GM12878 (cell line): ENCODE data around the gene AIP. TPM values are rescaled to one million over a fixed set of nuclear protein-coding genes. Genes with fewer than 3 reads are reported as not detected.
A peak's percentile ranks its signal among the peaks of the same experiment; 100 is the strongest.

Experiments used
- ATAC-seq: fragments of 200-7000 bp; cut with Tn5 transposase; 3 replicates; pipeline ENCODE4 v1.9.1; 2020; ENCODE audit warnings: mild to moderate bottlenecking, moderate library complexity
- BruUV-seq: library from RNA; stranded (reverse); fragments of 400-500 nt; replicated peaks from 2 replicates; lab custom pipeline; 2021; lab: Mats Ljungman, UMichigan
- CTCF ChIA-PET: fragments of 300-600 bp; sonication (Branson Sonifier 250); formaldehyde crosslinking; extraction: SDS; loops from one replicate; lab custom pipeline; 2021; ENCODE audit warnings: inconsistent platforms; lab: Yijun Ruan, JAX
- POLR2A ChIA-PET: fragments of 350-600 bp; formaldehyde crosslinking; extraction: SDS; loops from one replicate; lab custom pipeline; 2021; ENCODE audit warnings: inconsistent platforms; lab: Charles Lee
- RAD21 ChIA-PET: fragments of 300-600 bp; sonication (Branson Sonifier 250); formaldehyde crosslinking; loops from one replicate; lab custom pipeline; 2023; ENCODE audit warnings: antibody characterized with exemption; ENCODE audit not compliant: unreplicated experiment; lab: Charles Lee
- SMC1A ChIA-PET: fragments of 300-600 bp; sonication (Branson Sonifier 250); formaldehyde crosslinking; loops from one replicate; lab custom pipeline; 2023; ENCODE audit not compliant: unreplicated experiment, uncharacterized antibody; lab: Charles Lee
- DNase-seq: peaks from one replicate; pipeline ENCODE4 v3.0.0-alpha.2; 2011; ENCODE audit warnings: low read depth, low spot score
- FAIRE-seq: peaks from 3 replicates; lab custom pipeline; 2011; peaks lifted over from hg19 to GRCh38; lab: Jason Lieb, UNC
- H2AFZ ChIP-seq: 2 replicates; pipeline ENCODE4 v1.6.0; 2011; ENCODE audit warnings: low read depth, low read length, control low read depth; ENCODE audit not compliant: control insufficient read depth
- H3K27ac ChIP-seq: 2 replicates; pipeline ENCODE4 v1.5.1; 2011; ENCODE audit warnings: control low read depth; ENCODE audit not compliant: control insufficient read depth, insufficient read depth
- H3K27me3 ChIP-seq, 2 experiments: replicated peaks in 1 of 2; 2 replicates each; pipeline versions ENCODE4 v1.6.0 to v1.6.1; 2011; ENCODE audit warnings: low read length in 1 of 2; ENCODE audit not compliant: control insufficient read depth in 2 of 2, insufficient read depth in 2 of 2
- H3K36me3 ChIP-seq, 2 experiments: 2 replicates each; pipeline ENCODE4 v1.5.1; 2011; ENCODE audit warnings: low read length in 1 of 2; ENCODE audit not compliant: control insufficient read depth in 2 of 2, insufficient read depth in 2 of 2
- H3K4me1 ChIP-seq: 2 replicates; pipeline ENCODE4 v1.6.1; 2011; ENCODE audit warnings: mild to moderate bottlenecking, low read length, moderate library complexity, mixed read lengths; ENCODE audit not compliant: control insufficient read depth, insufficient read depth
- H3K4me2 ChIP-seq: 2 replicates; pipeline ENCODE4 v1.6.0; 2011; ENCODE audit warnings: control low read depth; ENCODE audit not compliant: control insufficient read depth, insufficient read depth
- H3K4me3 ChIP-seq: fragments of 200-600 bp; sonication (generic); 2 replicates; pipeline ENCODE4 v1.5.1; 2016
- H3K79me2 ChIP-seq: 2 replicates; pipeline ENCODE4 v1.6.0; 2011; ENCODE audit warnings: low read length; ENCODE audit not compliant: control insufficient read depth, insufficient read depth
- H3K9ac ChIP-seq: 2 replicates; pipeline ENCODE4 v1.8.0; 2011; ENCODE audit warnings: low read length, control low read depth, mixed read lengths; ENCODE audit not compliant: control insufficient read depth, insufficient read depth
- H3K9me3 ChIP-seq: replicated peaks from 3 replicates; pipeline ENCODE4 v1.5.1; 2011; ENCODE audit warnings: mild to moderate bottlenecking, low read length; ENCODE audit not compliant: control insufficient read depth, insufficient read depth
- H4K20me1 ChIP-seq: 2 replicates; pipeline ENCODE4 v1.6.0; 2011; ENCODE audit not compliant: control insufficient read depth, insufficient read depth
- EED ChIP-seq: sonication (generic); IDR thresholded peaks from 2 replicates; pipeline ENCODE4 v1.6.1; 2016; ENCODE audit warnings: antibody characterized with exemption, low read depth
- FOXK2 ChIP-seq: fragments of 450-650 bp; IDR thresholded peaks from 2 replicates; pipeline ENCODE4 v1.6.1; 2017; ENCODE audit warnings: mild to moderate bottlenecking, moderate library complexity
- IKZF1 ChIP-seq: fragments of 450-650 bp; conservative IDR thresholded peaks from 2 replicates; pipeline ENCODE4 v1.6.1; 2017; ENCODE audit warnings: antibody characterized with exemption, mild to moderate bottlenecking
- MLLT1 ChIP-seq: fragments of 450-650 bp; IDR thresholded peaks from 2 replicates; pipeline ENCODE4 v1.6.1; 2016; ENCODE audit warnings: mild to moderate bottlenecking
- POLR2A ChIP-seq: IDR thresholded peaks from 2 replicates; pipeline ENCODE4 v1.6.1; 2011; ENCODE audit warnings: low read depth, mild to moderate bottlenecking, low read length
- POLR2AphosphoS2 ChIP-seq: IDR thresholded peaks from 2 replicates; pipeline ENCODE4 v1.6.1; 2011; ENCODE audit warnings: low read depth, mild to moderate bottlenecking, low read length, improper control_type of control experiment, moderate library complexity
- TARDBP ChIP-seq: IDR thresholded peaks from 2 replicates; pipeline ENCODE4 v1.6.1; 2016; ENCODE audit warnings: borderline replicate concordance
- WRNIP1 ChIP-seq: IDR thresholded peaks from 2 replicates; pipeline ENCODE4 v1.6.1; 2011; ENCODE audit warnings: low read depth, low read length, improper control_type of control experiment, borderline replicate concordance
- WGBS: methylation state at CpG from one replicate; pipeline ENCODE4 v1.1.6; 2016; ENCODE audit warnings: low lambda C conversion rate; ENCODE audit not compliant: insufficient replicate concordance, insufficient coverage; ENCODE audit errors: missing lambda C conversion rate; 5-methylcytosine and 5-hydroxymethylcytosine counted together
- in situ Hi-C: fragments of 300-500 bp; cut with MboI; formaldehyde crosslinking; loops from 9 replicates; pipeline ENCODE4 v1.14.3; 2018; ENCODE audit warnings: mixed read lengths
- intact Hi-C: fragments of 100-400 bp; cut with micrococcal nuclease; formaldehyde crosslinking; loops from one replicate; pipeline ENCODE4 v1.14.2; 2022; ENCODE audit not compliant: unreplicated experiment
- polyA plus RNA-seq, 11 experiments: library from polyadenylated mRNA; depleted of rRNA in 4 of 11; unstranded in 6 of 11; stranded (reverse) in 5 of 11; fragments of >200 nt; fragmentation: Nextera tagmentation in 4 of 11; fragmentation: Illumina TruSeq in 1 of 11; extraction: Ambion mirVana in 4 of 11; extraction: Trizol in 1 of 11; gene quantifications; 1 replicate in 1 of 11; 2 replicates in 10 of 11; pipeline versions ENCODE4 v1.2.1 to v1.2.3, GENCODE V29; 2011 to 2016; ENCODE audit warnings: inconsistent platforms in 2 of 11, missing spikeins in 2 of 11, low read depth in 1 of 11
- total RNA-seq, 4 experiments: library from RNA; depleted of rRNA in 3 of 4; stranded (reverse); fragments of >200 nt in 3 of 4; fragmentation: Illumina TruSeq in 1 of 4; extraction: Trizol in 1 of 4; gene quantifications; 2 replicates each; pipeline versions ENCODE4 v1.2.1 to v1.2.3, GENCODE V29; 2013 to 2021

Gene AIP
- total and polyA plus RNA-seq, 10 of the 15 experiments (the other 5 are each of a cell fraction or from before 2014, with no cell fraction given), result 12.6 to 164 (median 104) TPM

- Histone ChIP-seq H3K27ac (peak overlapping the region; percentile 17; the same call in 1 of the 2 replicates), H3K27me3 (no peaks in the 10 kb centered on the region), H3K36me3 (peaks cover 0 to 1% of the 10 kb centered on the region in 2 experiments; a peak in 2 of 4 replicates), H2AFZ (no peak overlapping the region), H3K4me3 (peak overlapping the region; percentile 76; the same call in 1 of the 2 replicates), H3K4me1 (peaks cover 43% of the 10 kb centered on the region), H3K9me3 (no peaks in the 10 kb centered on the region), H3K79me2 (peaks cover 26% of the 10 kb centered on the region), H3K4me2 (peak overlapping the region; percentile 26; the same call in 1 of the 2 replicates), H3K9ac (peak overlapping the region; percentile 5; the same call in 1 of the 2 replicates), H4K20me1 (no peaks in the 10 kb centered on the region)
- 55% methylated on average over 38 of the region's 45 CpGs for WGBS
- ChIA-PET RAD21 (interaction anchor here (0.6 to 1.6 kb wide), 5 partner anchors 15 to 864 kb away, joined by 3 to 4 read pairs (median 3); partner anchors contain the start of genes PPP1CA and TBC1D10C), SMC1A (no interaction called here), CTCF (interaction anchor here (1.2 kb wide), 1 partner anchor 37 kb away, joined by 3 read pairs; no protein-coding TSS in a partner anchor), POLR2A (interaction anchor here (0.6 to 1.2 kb wide), 5 partner anchors 13 to 41 kb away, joined by 3 to 4 read pairs (median 4); partner anchors contain the start of gene PPP1CA)
- TF ChIP-seq IKZF1, result 0 out of 2 replicates have a peak, but pooled peaks have one; percentile 32
- no peak for TF ChIP-seq WRNIP1
- peak; percentile 55 for TF ChIP-seq MLLT1
- peak; percentile 51 for TF ChIP-seq POLR2A
- peak; percentile 18; the same call in 1 of the 2 replicates for TF ChIP-seq TARDBP
- 0 out of 2 replicates have a peak, but pooled peaks have one; percentile 24 for TF ChIP-seq EED
- no peak for TF ChIP-seq FOXK2
- TF ChIP-seq POLR2AphosphoS2, result peak; percentile 11; the same call in 1 of the 2 replicates
- intact Hi-C loops, result no loop called here
- no peak for FAIRE-seq
- DNase-seq, result no peak
- BruUV-seq, result no TSS peak
- in situ Hi-C loops, result no loop called here
- no peak for ATAC-seq
These were observed 40.1 kb upstream of the AIP start for GRCh38 chr11:67442504-67443404.
